Peyer's patch (tissue), 4 donors: Measurements from ENCODE around the gene PRMT6. TPM values are rescaled to one million over a fixed set of nuclear protein-coding genes. Genes with fewer than 3 reads are reported as not detected.
"Not testable (repeated sequence)": the region's sequence is repeated elsewhere in the genome, so short reads cannot be mapped to it uniquely, and the experiment has no call there.

Experiments used
- DNase-seq, 3 donors: peaks; one replicate each; pipeline ENCODE4 v3.0.0-alpha.2; 2017 to 2019
- H3K27ac ChIP-seq, 4 donors: fragments of 200-600 bp; sonication (generic); one replicate each; pipeline ENCODE4 v1.5.1; 2016 to 2019
- H3K27me3 ChIP-seq, 2 donors: fragments of 200-600 bp; sonication (generic); one replicate each; pipeline ENCODE4 v1.5.1; 2019
- H3K36me3 ChIP-seq, 3 donors: fragments of 200-600 bp; sonication (generic); one replicate each; pipeline ENCODE4 v1.5.1; 2016 to 2019
- H3K4me1 ChIP-seq, 4 donors: fragments of 200-600 bp; sonication (generic); one replicate each; pipeline ENCODE4 v1.5.1; 2016 to 2019
- H3K4me3 ChIP-seq, 4 donors: fragments of 200-600 bp; sonication (generic); 1 replicate in 3 of 4; 2 replicates in 1 of 4; pipeline ENCODE4 v1.5.1; 2016 to 2019; ENCODE audit warnings: mild to moderate bottlenecking in 1 of 4
- H3K9me3 ChIP-seq, 4 donors: fragments of 200-600 bp; sonication (generic); one replicate each; pipeline ENCODE4 v1.5.1; 2016 to 2019; ENCODE audit warnings: mild to moderate bottlenecking in 1 of 4
- POLR2A ChIP-seq, 2 donors: fragments of 450-650 bp; IDR thresholded peaks; one replicate each; pipeline ENCODE4 v1.5.1; 2017; ENCODE audit warnings: antibody characterized with exemption in 2 of 2, mild to moderate bottlenecking in 2 of 2, moderate library complexity in 2 of 2
- total RNA-seq, 4 donors: library from RNA; depleted of rRNA; stranded (reverse); fragments of >200 nt; gene quantifications; one replicate each; pipeline ENCODE4 v1.1.0, GENCODE V29; 2016
- TF ChIP-seq, protein P1 (sequence below), 6 experiments: fragments of 450-650 bp in 4 of 6; fragments of 200-600 bp in 2 of 6; sonication (generic) in 1 of 6; IDR thresholded peaks; one replicate each; pipeline ENCODE4 v1.5.1; 2017 to 2019; ENCODE audit warnings: antibody characterized with exemption in 6 of 6, mild to moderate bottlenecking in 3 of 6, moderate library complexity in 1 of 6

Gene PRMT6
- total RNA-seq, 4 donors from 2014 or later = 6.8 to 19.8 (median 11.6) TPM

DNA sequence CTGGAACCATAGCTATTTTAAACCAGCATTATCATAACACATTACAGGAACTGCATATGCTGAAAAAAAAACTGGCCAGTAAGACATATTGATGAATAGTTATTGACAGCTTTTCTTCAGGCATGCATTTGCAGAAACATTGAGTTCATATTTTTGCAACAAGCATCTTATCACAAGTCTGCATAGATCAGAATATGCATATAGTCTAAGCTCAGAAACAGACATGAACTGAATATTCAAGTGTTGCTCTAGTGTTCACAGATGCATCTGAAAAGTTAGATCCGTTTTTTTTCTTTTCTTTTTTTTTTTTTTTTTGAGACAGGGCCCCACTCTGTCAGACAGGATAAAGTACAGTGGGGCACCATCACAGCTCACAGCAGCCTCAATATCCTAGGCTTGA is 22.8 kb downstream of the PRMT6 start:
- Histone ChIP-seq H3K27me3 (no peaks in the 10 kb centered on the region), H3K27ac (no peak overlapping the region), H3K4me3 (no peak overlapping the region), H3K36me3 (no peaks in the 10 kb centered on the region), H3K4me1 (no peaks in the 10 kb centered on the region), H3K9me3 (no peaks in the 10 kb centered on the region)
- TF ChIP-seq, protein P1, sequence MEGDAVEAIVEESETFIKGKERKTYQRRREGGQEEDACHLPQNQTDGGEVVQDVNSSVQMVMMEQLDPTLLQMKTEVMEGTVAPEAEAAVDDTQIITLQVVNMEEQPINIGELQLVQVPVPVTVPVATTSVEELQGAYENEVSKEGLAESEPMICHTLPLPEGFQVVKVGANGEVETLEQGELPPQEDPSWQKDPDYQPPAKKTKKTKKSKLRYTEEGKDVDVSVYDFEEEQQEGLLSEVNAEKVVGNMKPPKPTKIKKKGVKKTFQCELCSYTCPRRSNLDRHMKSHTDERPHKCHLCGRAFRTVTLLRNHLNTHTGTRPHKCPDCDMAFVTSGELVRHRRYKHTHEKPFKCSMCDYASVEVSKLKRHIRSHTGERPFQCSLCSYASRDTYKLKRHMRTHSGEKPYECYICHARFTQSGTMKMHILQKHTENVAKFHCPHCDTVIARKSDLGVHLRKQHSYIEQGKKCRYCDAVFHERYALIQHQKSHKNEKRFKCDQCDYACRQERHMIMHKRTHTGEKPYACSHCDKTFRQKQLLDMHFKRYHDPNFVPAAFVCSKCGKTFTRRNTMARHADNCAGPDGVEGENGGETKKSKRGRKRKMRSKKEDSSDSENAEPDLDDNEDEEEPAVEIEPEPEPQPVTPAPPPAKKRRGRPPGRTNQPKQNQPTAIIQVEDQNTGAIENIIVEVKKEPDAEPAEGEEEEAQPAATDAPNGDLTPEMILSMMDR (IDR thresholded peaks at IDR 0.05) = no peak
- TF ChIP-seq POLR2A (IDR thresholded peaks at IDR 0.05) = no peak
- no peak for DNase-seq

DNA sequence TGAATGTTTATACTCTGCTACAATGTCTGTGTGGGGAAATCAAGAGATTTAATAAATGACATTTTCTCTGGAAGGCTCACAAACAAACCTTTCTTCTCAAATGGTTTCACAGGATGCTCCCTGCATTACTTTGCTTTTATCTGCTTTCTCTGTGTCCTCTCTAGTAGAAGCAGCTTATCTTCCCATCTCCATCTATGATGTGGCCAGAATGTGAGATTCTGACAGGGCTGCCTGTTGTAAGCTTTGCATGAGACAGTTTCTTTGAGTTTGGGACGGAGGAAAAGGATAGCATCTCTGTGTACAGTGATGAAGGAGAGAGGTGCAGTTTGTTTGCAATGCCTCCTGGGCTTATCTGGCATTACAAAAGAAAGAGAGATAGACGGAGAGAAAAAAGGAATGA is 24.6 kb downstream of the PRMT6 start:
- H3K36me3 ChIP-seq = no peaks in the 10 kb centered on the region
- TF ChIP-seq, protein P1 (IDR thresholded peaks at IDR 0.05) = no peak
- no peak for TF ChIP-seq POLR2A (IDR thresholded peaks at IDR 0.05)
- H3K9me3 ChIP-seq = no peaks in the 10 kb centered on the region
- H3K4me1 ChIP-seq = no peaks in the 10 kb centered on the region
- no peak for DNase-seq
- H3K4me3 ChIP-seq = no peak overlapping the region
- H3K27ac ChIP-seq = no peak overlapping the region
- H3K27me3 ChIP-seq = no peaks in the 10 kb centered on the region

DNA sequence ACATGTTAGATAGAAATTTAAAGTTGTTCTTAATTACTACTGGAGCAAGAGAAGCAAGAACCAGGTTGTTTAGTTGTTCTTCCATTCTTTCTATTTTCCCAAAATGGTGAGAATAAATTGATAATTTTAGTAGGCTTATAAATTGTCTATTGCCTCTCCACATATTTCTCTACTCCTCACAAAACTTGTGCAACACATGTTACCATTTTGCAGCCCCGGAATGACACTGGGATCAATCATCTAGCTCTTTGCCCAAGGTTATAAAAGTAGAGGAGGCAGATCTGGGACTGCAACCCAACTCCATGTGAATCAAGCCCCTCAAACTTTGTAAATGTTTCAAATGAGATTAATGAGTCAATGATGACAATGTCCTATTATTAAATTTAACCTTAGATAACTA is 34.9 kb downstream of the PRMT6 start:
- H3K36me3 ChIP-seq = no peaks in the 10 kb centered on the region
- H3K4me1 ChIP-seq = no peaks in the 10 kb centered on the region
- no peaks in the 10 kb centered on the region for H3K27me3 ChIP-seq
- H3K9me3 ChIP-seq = no peaks in the 10 kb centered on the region
- H3K4me3 ChIP-seq = no peak overlapping the region
- TF ChIP-seq, protein P1 (IDR thresholded peaks at IDR 0.05) = no peak
- no peak for TF ChIP-seq POLR2A (IDR thresholded peaks at IDR 0.05)
- no peak overlapping the region for H3K27ac ChIP-seq
- no peak for DNase-seq

DNA sequence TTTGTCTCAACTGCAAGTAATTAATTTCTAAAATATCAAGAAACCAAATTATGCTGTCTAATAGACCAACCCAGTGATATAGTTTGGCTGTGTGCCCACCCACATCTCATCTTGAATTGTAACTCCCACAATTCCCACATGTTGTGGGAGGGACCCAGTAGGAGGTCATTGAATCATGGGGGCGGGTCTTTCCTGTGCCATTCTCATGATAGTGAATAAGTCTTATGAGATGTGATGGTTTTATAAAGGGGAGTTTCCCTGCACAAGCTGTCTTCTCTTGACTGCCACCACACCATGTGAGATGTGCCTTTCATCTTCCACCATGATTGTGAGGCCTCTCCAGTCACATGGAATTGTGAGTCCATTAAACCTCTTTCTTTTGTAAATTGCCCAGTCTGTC is 36.9 kb downstream of the PRMT6 start:
- not testable (repeated sequence) for H3K4me3 ChIP-seq, H3K27me3 ChIP-seq, H3K27ac ChIP-seq, H3K36me3 ChIP-seq, H3K9me3 ChIP-seq, DNase-seq, H3K4me1 ChIP-seq

DNA sequence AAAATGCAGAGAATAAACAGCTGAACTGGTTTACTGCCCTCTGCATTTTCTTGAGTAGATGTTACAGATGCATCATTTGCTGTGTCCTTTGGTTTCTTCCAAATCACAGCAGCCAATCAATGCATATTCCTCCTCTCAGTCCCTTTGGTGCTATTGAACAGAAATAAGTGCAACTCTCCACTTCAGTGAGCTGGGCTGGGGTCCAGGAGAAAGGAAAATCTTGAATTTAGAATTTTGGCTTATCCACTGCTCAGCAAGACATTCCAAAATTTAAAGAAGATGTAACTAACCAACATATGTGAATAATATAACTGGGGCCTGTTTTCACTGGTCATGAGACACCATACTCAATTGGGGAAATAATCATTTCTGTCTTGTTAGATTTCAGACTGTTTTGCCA is 39.2 kb downstream of the PRMT6 start:
- no peaks in the 10 kb centered on the region for H3K9me3 ChIP-seq
- H3K36me3 ChIP-seq = no peaks in the 10 kb centered on the region
- H3K27ac ChIP-seq = no peak overlapping the region
- no peak overlapping the region for H3K4me3 ChIP-seq
- no peak for DNase-seq
- TF ChIP-seq, protein P1 (IDR thresholded peaks at IDR 0.05) = no peak
- TF ChIP-seq POLR2A (IDR thresholded peaks at IDR 0.05) = no peak
- H3K27me3 ChIP-seq = no peaks in the 10 kb centered on the region
- H3K4me1 ChIP-seq = no peaks in the 10 kb centered on the region

DNA sequence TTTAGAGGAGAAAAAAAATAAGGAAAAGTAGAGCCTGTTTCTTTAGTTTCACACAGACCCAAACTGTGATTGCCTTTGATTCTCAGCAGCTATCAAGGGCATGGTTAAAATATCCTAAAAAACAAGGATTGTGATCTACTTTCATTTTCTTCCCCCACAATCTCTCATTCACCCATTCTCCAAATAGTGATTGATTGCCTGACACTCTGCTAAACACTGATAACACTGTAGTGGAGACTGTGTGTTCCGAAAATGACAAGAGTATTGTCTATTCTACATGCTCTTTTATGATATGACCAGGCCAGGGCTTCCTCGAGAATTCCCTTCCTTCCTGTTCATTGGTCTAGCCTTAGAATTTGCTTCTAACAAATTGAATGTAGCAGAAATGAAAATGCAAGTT is 40.2 kb downstream of the PRMT6 start:
- Histone ChIP-seq H3K36me3 (no peaks in the 10 kb centered on the region), H3K9me3 (no peaks in the 10 kb centered on the region), H3K27me3 (no peaks in the 10 kb centered on the region), H3K4me3 (no peak overlapping the region), H3K4me1 (no peaks in the 10 kb centered on the region), H3K27ac (no peak overlapping the region)
- no peak for DNase-seq
- TF ChIP-seq, protein P1 (IDR thresholded peaks at IDR 0.05) = no peak
- TF ChIP-seq POLR2A (IDR thresholded peaks at IDR 0.05) = no peak
